SH-SY5Y (cell line): ENCODE measurements around the gene CACNA1S.

ENCODE experiments used
- GATA2 ChIP-seq: IDR thresholded peaks from 2 replicates; pipeline ENCODE4 v1.6.1; 2011; ENCODE audit warnings: mild to moderate bottlenecking, low read depth, low read length
- GATA3 ChIP-seq: IDR thresholded peaks from 2 replicates; pipeline ENCODE4 v1.6.1; 2011; ENCODE audit warnings: low read depth, mild to moderate bottlenecking, low read length, moderate library complexity

- TF ChIP-seq GATA2 (no peak), GATA3 (no peak)
Observed at GRCh38 chr1:201019321-201019977, 92.8 kb downstream of the CACNA1S start.
